HG03196 (cell line): Measurements from ENCODE around the gene DAPK2.

Source experiments
- ATAC-seq: cut with Tn5 transposase; IDR thresholded peaks from one replicate; pipeline ENCODE4 v1.9.1; 2021; ENCODE audit not compliant: unreplicated experiment

Gene DAPK2

GRCh38 chr15:63899193-63899592, 147.1 kb downstream of the DAPK2 start:
- no peak for ATAC-seq

- peak; percentile 64 for ATAC-seq
Measured at GRCh38 chr15:63896336-63897115, 149.8 kb downstream of the DAPK2 start.

- ATAC-seq: no peak
Measured at GRCh38 chr15:63895787-63896218, 150.5 kb downstream of the DAPK2 start.

GRCh38 chr15:63895194-63895593, 151.1 kb downstream of the DAPK2 start:
- no peak for ATAC-seq

- ATAC-seq: no peak
Measured at GRCh38 chr15:63894662-63894949, 151.7 kb downstream of the DAPK2 start.

- ATAC-seq: no peak
Measured at GRCh38 chr15:63893866-63894661, 152.2 kb downstream of the DAPK2 start.

- ATAC-seq: no peak
Measured at GRCh38 chr15:63892794-63893441, 153.4 kb downstream of the DAPK2 start.

- no peak for ATAC-seq
Measured at GRCh38 chr15:63891768-63892133, 154.5 kb downstream of the DAPK2 start.

GRCh38 chr15:63891079-63891767, 155.1 kb downstream of the DAPK2 start:
- no peak for ATAC-seq

GRCh38 chr15:63890617-63891016, 155.7 kb downstream of the DAPK2 start:
- ATAC-seq: no peak

GRCh38 chr15:63889831-63890230, 156.5 kb downstream of the DAPK2 start:
- no peak for ATAC-seq

GRCh38 chr15:63888823-63889222, 157.5 kb downstream of the DAPK2 start:
- ATAC-seq: no peak

GRCh38 chr15:63888146-63888545, 158.1 kb downstream of the DAPK2 start:
- ATAC-seq: no peak

- ATAC-seq: no peak
Measured at GRCh38 chr15:63887630-63888029, 158.7 kb downstream of the DAPK2 start.

- no peak for ATAC-seq
Measured at GRCh38 chr15:63884953-63885352, 161.3 kb downstream of the DAPK2 start.

GRCh38 chr15:63881431-63881830, 164.9 kb downstream of the DAPK2 start:
- no peak for ATAC-seq

- ATAC-seq: no peak
Measured at GRCh38 chr15:63880744-63881143, 165.5 kb downstream of the DAPK2 start.

- ATAC-seq: no peak
Measured at GRCh38 chr15:63879995-63880394, 166.3 kb downstream of the DAPK2 start.

- ATAC-seq: no peak
Measured at GRCh38 chr15:63879211-63879610, 167.1 kb downstream of the DAPK2 start.

- ATAC-seq: no peak
Measured at GRCh38 chr15:63877713-63878271, 168.5 kb downstream of the DAPK2 start.

- ATAC-seq: no peak
Measured at GRCh38 chr15:63876085-63876662, 170.1 kb downstream of the DAPK2 start.
